GM12878 (cell line): ENCODE data around the gene SGMS1. TPM values are rescaled to one million over a fixed set of nuclear protein-coding genes. Genes with fewer than 3 reads are reported as not detected.
A peak's percentile ranks its signal among the peaks of the same experiment; 100 is the strongest.

Experiments
- ATAC-seq: fragments of 200-7000 bp; cut with Tn5 transposase; 3 replicates; pipeline ENCODE4 v1.9.1; 2020; ENCODE audit warnings: mild to moderate bottlenecking, moderate library complexity
- BruUV-seq: library from RNA; stranded (reverse); fragments of 400-500 nt; replicated peaks from 2 replicates; lab custom pipeline; 2021; lab: Mats Ljungman, UMichigan
- CTCF ChIA-PET: fragments of 300-600 bp; sonication (Branson Sonifier 250); formaldehyde crosslinking; extraction: SDS; loops from one replicate; lab custom pipeline; 2021; ENCODE audit warnings: inconsistent platforms; lab: Yijun Ruan, JAX
- POLR2A ChIA-PET: fragments of 350-600 bp; formaldehyde crosslinking; extraction: SDS; loops from one replicate; lab custom pipeline; 2021; ENCODE audit warnings: inconsistent platforms; lab: Charles Lee
- RAD21 ChIA-PET: fragments of 300-600 bp; sonication (Branson Sonifier 250); formaldehyde crosslinking; loops from one replicate; lab custom pipeline; 2023; ENCODE audit warnings: antibody characterized with exemption; ENCODE audit not compliant: unreplicated experiment; lab: Charles Lee
- SMC1A ChIA-PET: fragments of 300-600 bp; sonication (Branson Sonifier 250); formaldehyde crosslinking; loops from one replicate; lab custom pipeline; 2023; ENCODE audit not compliant: unreplicated experiment, uncharacterized antibody; lab: Charles Lee
- DNase-seq: peaks from one replicate; pipeline ENCODE4 v3.0.0-alpha.2; 2011; ENCODE audit warnings: low read depth, low spot score
- FAIRE-seq: peaks from 3 replicates; lab custom pipeline; 2011; peaks lifted over from hg19 to GRCh38; lab: Jason Lieb, UNC
- H2AFZ ChIP-seq: 2 replicates; pipeline ENCODE4 v1.6.0; 2011; ENCODE audit warnings: low read depth, low read length, control low read depth; ENCODE audit not compliant: control insufficient read depth
- H3K27ac ChIP-seq: 2 replicates; pipeline ENCODE4 v1.5.1; 2011; ENCODE audit warnings: control low read depth; ENCODE audit not compliant: control insufficient read depth, insufficient read depth
- H3K27me3 ChIP-seq, 2 experiments: replicated peaks in 1 of 2; 2 replicates each; pipeline versions ENCODE4 v1.6.0 to v1.6.1; 2011; ENCODE audit warnings: low read length in 1 of 2; ENCODE audit not compliant: control insufficient read depth in 2 of 2, insufficient read depth in 2 of 2
- H3K36me3 ChIP-seq, 2 experiments: 2 replicates each; pipeline ENCODE4 v1.5.1; 2011; ENCODE audit warnings: low read length in 1 of 2; ENCODE audit not compliant: control insufficient read depth in 2 of 2, insufficient read depth in 2 of 2
- H3K4me1 ChIP-seq: 2 replicates; pipeline ENCODE4 v1.6.1; 2011; ENCODE audit warnings: mild to moderate bottlenecking, low read length, moderate library complexity, mixed read lengths; ENCODE audit not compliant: control insufficient read depth, insufficient read depth
- H3K4me2 ChIP-seq: 2 replicates; pipeline ENCODE4 v1.6.0; 2011; ENCODE audit warnings: control low read depth; ENCODE audit not compliant: control insufficient read depth, insufficient read depth
- H3K4me3 ChIP-seq: fragments of 200-600 bp; sonication (generic); 2 replicates; pipeline ENCODE4 v1.5.1; 2016
- H3K79me2 ChIP-seq: 2 replicates; pipeline ENCODE4 v1.6.0; 2011; ENCODE audit warnings: low read length; ENCODE audit not compliant: control insufficient read depth, insufficient read depth
- H3K9ac ChIP-seq: 2 replicates; pipeline ENCODE4 v1.8.0; 2011; ENCODE audit warnings: low read length, control low read depth, mixed read lengths; ENCODE audit not compliant: control insufficient read depth, insufficient read depth
- H3K9me3 ChIP-seq: replicated peaks from 3 replicates; pipeline ENCODE4 v1.5.1; 2011; ENCODE audit warnings: mild to moderate bottlenecking, low read length; ENCODE audit not compliant: control insufficient read depth, insufficient read depth
- H4K20me1 ChIP-seq: 2 replicates; pipeline ENCODE4 v1.6.0; 2011; ENCODE audit not compliant: control insufficient read depth, insufficient read depth
- ASH2L ChIP-seq: fragments of 300-600, 200-600 bp; sonication (generic); IDR thresholded peaks from 2 replicates; pipeline ENCODE4 v1.6.1; 2017; ENCODE audit warnings: low read depth, mild to moderate bottlenecking, borderline replicate concordance
- CBX5 ChIP-seq: sonication (generic); IDR thresholded peaks from 2 replicates; pipeline ENCODE4 v1.6.1; 2016; ENCODE audit warnings: low read depth, moderate library complexity, mild to moderate bottlenecking, inconsistent platforms
- MLLT1 ChIP-seq: fragments of 450-650 bp; IDR thresholded peaks from 2 replicates; pipeline ENCODE4 v1.6.1; 2016; ENCODE audit warnings: mild to moderate bottlenecking
- MTA2 ChIP-seq: fragments of 450-650 bp; IDR thresholded peaks from 2 replicates; pipeline ENCODE4 v1.6.1; 2016; ENCODE audit warnings: low read depth, mild to moderate bottlenecking, moderate library complexity
- MYB ChIP-seq: fragments of 150-350 bp; IDR thresholded peaks from 2 replicates; pipeline ENCODE4 v1.6.1; 2014; ENCODE audit warnings: mild to moderate bottlenecking, low read depth, low read length, borderline replicate concordance
- NFIC ChIP-seq: IDR thresholded peaks from 2 replicates; pipeline ENCODE4 v1.6.1; 2012; ENCODE audit warnings: low read depth, mild to moderate bottlenecking, inconsistent platforms, low read length, moderate library complexity
- NFYA ChIP-seq: IDR thresholded peaks from 2 replicates; pipeline ENCODE4 v1.6.1; 2011; ENCODE audit warnings: low read depth, mild to moderate bottlenecking, low read length, improper control_type of control experiment, borderline replicate concordance
- POU2F2 ChIP-seq: IDR thresholded peaks from 3 replicates; pipeline ENCODE4 v1.6.1; 2011; ENCODE audit warnings: low read depth, mild to moderate bottlenecking, low read length, borderline replicate concordance
- STAT1 ChIP-seq: fragments of 450-650 bp; conservative IDR thresholded peaks from 2 replicates; pipeline ENCODE4 v1.6.1; 2014; ENCODE audit warnings: antibody characterized with exemption, mild to moderate bottlenecking
- TARDBP ChIP-seq: IDR thresholded peaks from 2 replicates; pipeline ENCODE4 v1.6.1; 2016; ENCODE audit warnings: borderline replicate concordance
- YY1 ChIP-seq: IDR thresholded peaks from 2 replicates; pipeline ENCODE4 v1.6.1; 2011; ENCODE audit warnings: low read depth, mild to moderate bottlenecking, low read length
- WGBS: methylation state at CpG from one replicate; pipeline ENCODE4 v1.1.6; 2016; ENCODE audit warnings: low lambda C conversion rate; ENCODE audit not compliant: insufficient replicate concordance, insufficient coverage; ENCODE audit errors: missing lambda C conversion rate; 5-methylcytosine and 5-hydroxymethylcytosine counted together
- in situ Hi-C: fragments of 300-500 bp; cut with MboI; formaldehyde crosslinking; loops from 9 replicates; pipeline ENCODE4 v1.14.3; 2018; ENCODE audit warnings: mixed read lengths
- intact Hi-C: fragments of 100-400 bp; cut with micrococcal nuclease; formaldehyde crosslinking; loops from one replicate; pipeline ENCODE4 v1.14.2; 2022; ENCODE audit not compliant: unreplicated experiment
- polyA plus RNA-seq, 11 experiments: library from polyadenylated mRNA; depleted of rRNA in 4 of 11; unstranded in 6 of 11; stranded (reverse) in 5 of 11; fragments of >200 nt; fragmentation: Nextera tagmentation in 4 of 11; fragmentation: Illumina TruSeq in 1 of 11; extraction: Ambion mirVana in 4 of 11; extraction: Trizol in 1 of 11; gene quantifications; 1 replicate in 1 of 11; 2 replicates in 10 of 11; pipeline versions ENCODE4 v1.2.1 to v1.2.3, GENCODE V29; 2011 to 2016; ENCODE audit warnings: inconsistent platforms in 2 of 11, missing spikeins in 2 of 11, low read depth in 1 of 11
- total RNA-seq, 4 experiments: library from RNA; depleted of rRNA in 3 of 4; stranded (reverse); fragments of >200 nt in 3 of 4; fragmentation: Illumina TruSeq in 1 of 4; extraction: Trizol in 1 of 4; gene quantifications; 2 replicates each; pipeline versions ENCODE4 v1.2.1 to v1.2.3, GENCODE V29; 2013 to 2021

SGMS1 gene
- total and polyA plus RNA-seq, 10 of the 15 experiments (the other 5 are each of a cell fraction or from before 2014, with no cell fraction given) = 1.4 to 14.5 (median 4.9) TPM

GRCh38 chr10:50653758-50654157 lies 30.0 kb upstream of the SGMS1 start:
- no peaks in the 10 kb centered on the region for H3K9me3 ChIP-seq
- peak overlapping the region; percentile 75 for H3K4me2 ChIP-seq
- 0 out of 3 replicates have a peak, but pooled peaks have one; percentile 9 for ATAC-seq
- WGBS = 77% methylated on average over 3 of the region's 3 CpGs
- H3K79me2 ChIP-seq = no peaks in the 10 kb centered on the region
- no peak overlapping the region for H3K27ac ChIP-seq
- no peak for FAIRE-seq
- in situ Hi-C loops (loop anchor here (10.0 kb wide), 1 partner anchor 1041 kb away; the partner anchor contains the start of gene CSTF2T), intact Hi-C loops (no loop called here)
- RAD21 ChIA-PET = interaction anchor here (0.7 to 2.6 kb wide), 7 partner anchors 29 to 272 kb away, joined by 3 to 10 read pairs (median 3); no protein-coding TSS in a partner anchor
- no peak overlapping the region for H3K9ac ChIP-seq
- no peak for TF ChIP-seq POU2F2
- TF ChIP-seq NFIC = no peak
- no peak for TF ChIP-seq MLLT1
- TF ChIP-seq MYB = no peak
- no peak for TF ChIP-seq CBX5
- TF ChIP-seq MTA2 = no peak
- no peak for TF ChIP-seq YY1
- TF ChIP-seq TARDBP = no peak
- TF ChIP-seq NFYA = no peak
- no peak for TF ChIP-seq STAT1
- TF ChIP-seq ASH2L = no peak
- H3K4me1 ChIP-seq = peaks cover 22% of the 10 kb centered on the region
- SMC1A ChIA-PET = interaction anchor here (0.6 to 9.4 kb wide), 19 partner anchors 9 to 361 kb away, joined by 3 to 105 read pairs (median 4); partner anchors contain the start of gene SGMS1
- peak overlapping the region; percentile 28; the same call in 1 of the 2 replicates for H2AFZ ChIP-seq
- no peak overlapping the region for H3K4me3 ChIP-seq
- POLR2A ChIA-PET = interaction anchor here (0.7 kb wide), 1 partner anchor 14 kb away, joined by 5 read pairs; no protein-coding TSS in a partner anchor
- no TSS peak for BruUV-seq
- H3K36me3 ChIP-seq = no peaks in the 10 kb centered on the region
- no peaks in the 10 kb centered on the region for H3K27me3 ChIP-seq
- CTCF ChIA-PET = interaction anchor here (0.7 to 2.1 kb wide), 24 partner anchors 9 to 1972 kb away, joined by 3 to 8 read pairs (median 4); partner anchors contain the start of gene SGMS1
- H4K20me1 ChIP-seq = no peaks in the 10 kb centered on the region
- no peak for DNase-seq
